GM12878 (cell line): ENCODE results near the gene GABBR1. TPM values are rescaled to one million over a fixed set of nuclear protein-coding genes. Genes with fewer than 3 reads are reported as not detected.

ENCODE experiments used
- ATAC-seq: fragments of 200-7000 bp; cut with Tn5 transposase; 3 replicates; pipeline ENCODE4 v1.9.1; 2020; ENCODE audit warnings: mild to moderate bottlenecking, moderate library complexity
- BruUV-seq: library from RNA; stranded (reverse); fragments of 400-500 nt; replicated peaks from 2 replicates; lab custom pipeline; 2021; lab: Mats Ljungman, UMichigan
- CTCF ChIA-PET: fragments of 300-600 bp; sonication (Branson Sonifier 250); formaldehyde crosslinking; extraction: SDS; loops from one replicate; lab custom pipeline; 2021; ENCODE audit warnings: inconsistent platforms; lab: Yijun Ruan, JAX
- POLR2A ChIA-PET: fragments of 350-600 bp; formaldehyde crosslinking; extraction: SDS; loops from one replicate; lab custom pipeline; 2021; ENCODE audit warnings: inconsistent platforms; lab: Charles Lee
- RAD21 ChIA-PET: fragments of 300-600 bp; sonication (Branson Sonifier 250); formaldehyde crosslinking; loops from one replicate; lab custom pipeline; 2023; ENCODE audit warnings: antibody characterized with exemption; ENCODE audit not compliant: unreplicated experiment; lab: Charles Lee
- SMC1A ChIA-PET: fragments of 300-600 bp; sonication (Branson Sonifier 250); formaldehyde crosslinking; loops from one replicate; lab custom pipeline; 2023; ENCODE audit not compliant: unreplicated experiment, uncharacterized antibody; lab: Charles Lee
- DNase-seq: peaks from one replicate; pipeline ENCODE4 v3.0.0-alpha.2; 2011; ENCODE audit warnings: low read depth, low spot score
- FAIRE-seq: peaks from 3 replicates; lab custom pipeline; 2011; peaks lifted over from hg19 to GRCh38; lab: Jason Lieb, UNC
- H2AFZ ChIP-seq: 2 replicates; pipeline ENCODE4 v1.6.0; 2011; ENCODE audit warnings: low read depth, low read length, control low read depth; ENCODE audit not compliant: control insufficient read depth
- H3K27ac ChIP-seq: 2 replicates; pipeline ENCODE4 v1.5.1; 2011; ENCODE audit warnings: control low read depth; ENCODE audit not compliant: control insufficient read depth, insufficient read depth
- H3K27me3 ChIP-seq, 2 experiments: replicated peaks in 1 of 2; 2 replicates each; pipeline versions ENCODE4 v1.6.0 to v1.6.1; 2011; ENCODE audit warnings: low read length in 1 of 2; ENCODE audit not compliant: control insufficient read depth in 2 of 2, insufficient read depth in 2 of 2
- H3K36me3 ChIP-seq, 2 experiments: 2 replicates each; pipeline ENCODE4 v1.5.1; 2011; ENCODE audit warnings: low read length in 1 of 2; ENCODE audit not compliant: control insufficient read depth in 2 of 2, insufficient read depth in 2 of 2
- H3K4me1 ChIP-seq: 2 replicates; pipeline ENCODE4 v1.6.1; 2011; ENCODE audit warnings: mild to moderate bottlenecking, low read length, moderate library complexity, mixed read lengths; ENCODE audit not compliant: control insufficient read depth, insufficient read depth
- H3K4me2 ChIP-seq: 2 replicates; pipeline ENCODE4 v1.6.0; 2011; ENCODE audit warnings: control low read depth; ENCODE audit not compliant: control insufficient read depth, insufficient read depth
- H3K4me3 ChIP-seq: fragments of 200-600 bp; sonication (generic); 2 replicates; pipeline ENCODE4 v1.5.1; 2016
- H3K79me2 ChIP-seq: 2 replicates; pipeline ENCODE4 v1.6.0; 2011; ENCODE audit warnings: low read length; ENCODE audit not compliant: control insufficient read depth, insufficient read depth
- H3K9ac ChIP-seq: 2 replicates; pipeline ENCODE4 v1.8.0; 2011; ENCODE audit warnings: low read length, control low read depth, mixed read lengths; ENCODE audit not compliant: control insufficient read depth, insufficient read depth
- H3K9me3 ChIP-seq: replicated peaks from 3 replicates; pipeline ENCODE4 v1.5.1; 2011; ENCODE audit warnings: mild to moderate bottlenecking, low read length; ENCODE audit not compliant: control insufficient read depth, insufficient read depth
- H4K20me1 ChIP-seq: 2 replicates; pipeline ENCODE4 v1.6.0; 2011; ENCODE audit not compliant: control insufficient read depth, insufficient read depth
- CHD2 ChIP-seq: IDR thresholded peaks from 2 replicates; pipeline ENCODE4 v1.6.1; 2011; ENCODE audit warnings: low read depth, low read length, improper control_type of control experiment, borderline replicate concordance
- CREM ChIP-seq: IDR thresholded peaks from 2 replicates; pipeline ENCODE4 v1.6.1; 2014; ENCODE audit warnings: antibody characterized with exemption, low read depth
- EED ChIP-seq: sonication (generic); IDR thresholded peaks from 2 replicates; pipeline ENCODE4 v1.6.1; 2016; ENCODE audit warnings: antibody characterized with exemption, low read depth
- FOXM1 ChIP-seq: IDR thresholded peaks from 2 replicates; pipeline ENCODE4 v1.6.1; 2012; ENCODE audit warnings: low read depth, mild to moderate bottlenecking, inconsistent platforms, low read length, moderate library complexity
- HDGF ChIP-seq: fragments of 450-650 bp; IDR thresholded peaks from 2 replicates; pipeline ENCODE4 v1.6.1; 2016; ENCODE audit warnings: antibody characterized with exemption
- IKZF2 ChIP-seq, 2 experiments: fragments of 450-650 bp; IDR thresholded peaks; 2 replicates each; pipeline ENCODE4 v1.6.1; 2017; ENCODE audit warnings: mild to moderate bottlenecking in 2 of 2, moderate library complexity in 2 of 2
- NFXL1 ChIP-seq: fragments of 450-650 bp; IDR thresholded peaks from 2 replicates; pipeline ENCODE4 v1.6.1; 2017; ENCODE audit warnings: antibody characterized with exemption, mild to moderate bottlenecking, borderline replicate concordance
- POLR2A ChIP-seq: IDR thresholded peaks from 2 replicates; pipeline ENCODE4 v1.6.1; 2011; ENCODE audit warnings: low read depth, mild to moderate bottlenecking, low read length
- SMAD5 ChIP-seq: IDR thresholded peaks from 2 replicates; pipeline ENCODE4 v1.6.1; 2016; ENCODE audit warnings: antibody characterized with exemption, low read depth
- STAT1 ChIP-seq: fragments of 450-650 bp; conservative IDR thresholded peaks from 2 replicates; pipeline ENCODE4 v1.6.1; 2014; ENCODE audit warnings: antibody characterized with exemption, mild to moderate bottlenecking
- WGBS: methylation state at CpG from one replicate; pipeline ENCODE4 v1.1.6; 2016; ENCODE audit warnings: low lambda C conversion rate; ENCODE audit not compliant: insufficient replicate concordance, insufficient coverage; ENCODE audit errors: missing lambda C conversion rate; 5-methylcytosine and 5-hydroxymethylcytosine counted together
- in situ Hi-C: fragments of 300-500 bp; cut with MboI; formaldehyde crosslinking; loops from 9 replicates; pipeline ENCODE4 v1.14.3; 2018; ENCODE audit warnings: mixed read lengths
- intact Hi-C: fragments of 100-400 bp; cut with micrococcal nuclease; formaldehyde crosslinking; loops from one replicate; pipeline ENCODE4 v1.14.2; 2022; ENCODE audit not compliant: unreplicated experiment
- polyA plus RNA-seq, 11 experiments: library from polyadenylated mRNA; depleted of rRNA in 4 of 11; unstranded in 6 of 11; stranded (reverse) in 5 of 11; fragments of >200 nt; fragmentation: Nextera tagmentation in 4 of 11; fragmentation: Illumina TruSeq in 1 of 11; extraction: Ambion mirVana in 4 of 11; extraction: Trizol in 1 of 11; gene quantifications; 1 replicate in 1 of 11; 2 replicates in 10 of 11; pipeline versions ENCODE4 v1.2.1 to v1.2.3, GENCODE V29; 2011 to 2016; ENCODE audit warnings: inconsistent platforms in 2 of 11, missing spikeins in 2 of 11, low read depth in 1 of 11
- total RNA-seq, 4 experiments: library from RNA; depleted of rRNA in 3 of 4; stranded (reverse); fragments of >200 nt in 3 of 4; fragmentation: Illumina TruSeq in 1 of 4; extraction: Trizol in 1 of 4; gene quantifications; 2 replicates each; pipeline versions ENCODE4 v1.2.1 to v1.2.3, GENCODE V29; 2013 to 2021
- TF ChIP-seq, protein P1 (sequence below): fragments of 450-650 bp; IDR thresholded peaks from 2 replicates; pipeline ENCODE4 v1.6.1; 2017; ENCODE audit warnings: mild to moderate bottlenecking, moderate library complexity
- TF ChIP-seq, protein P2 (sequence below): fragments of 450-650 bp; IDR thresholded peaks from 2 replicates; pipeline ENCODE4 v1.6.1; 2017; ENCODE audit warnings: borderline replicate concordance
- TF ChIP-seq, protein P3 (sequence below): IDR thresholded peaks from 2 replicates; pipeline ENCODE4 v1.6.1; 2011; ENCODE audit warnings: borderline replicate concordance, low read depth, mild to moderate bottlenecking, moderate library complexity, mixed read lengths, low read length; ENCODE audit not compliant: insufficient read depth; ENCODE audit errors: extremely low read length
- TF ChIP-seq, protein P4 (sequence below): fragments of 450-650 bp; IDR thresholded peaks from 2 replicates; pipeline ENCODE4 v1.6.1; 2018; ENCODE audit warnings: mild to moderate bottlenecking, low read depth, moderate library complexity; ENCODE audit not compliant: partially characterized antibody

Gene GABBR1
- total and polyA plus RNA-seq, 10 of the 15 experiments (the other 5 are each of a cell fraction or from before 2014, with no cell fraction given), result 0.11 to 5.2 (median 1.0) TPM

DNA sequence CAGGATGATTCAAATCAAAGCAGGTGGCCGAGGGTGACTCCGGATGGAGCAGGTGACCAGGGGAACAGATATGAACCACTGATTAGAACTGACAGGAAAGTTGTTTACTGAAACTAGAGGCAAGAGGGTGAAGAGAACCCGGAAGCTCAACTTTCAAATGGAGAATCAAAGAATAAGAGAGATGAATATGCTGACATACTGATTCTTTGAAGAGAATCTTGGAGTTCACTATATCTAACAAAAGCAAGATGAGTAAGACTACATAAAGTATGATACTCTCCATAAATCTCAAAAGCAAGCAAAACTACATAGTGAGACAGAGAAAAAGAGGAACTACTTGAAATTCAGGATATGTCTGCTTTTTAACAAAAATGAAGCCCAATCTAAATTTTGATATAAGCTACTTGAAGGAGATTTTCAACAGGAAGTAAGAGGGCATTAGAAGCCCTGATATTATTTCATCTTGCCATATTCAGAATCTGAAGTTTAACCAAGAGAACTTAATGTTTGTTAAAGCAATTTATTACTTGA is 69.5 kb downstream of the GABBR1 start:
- ATAC-seq, result no peak
- Histone ChIP-seq H3K27me3 (no peaks in the 10 kb centered on the region; a peak in 1 of 4 replicates), H3K4me1 (0 out of 2 replicates have a peak, but pooled peaks cover 2% of the 10 kb centered on the region), H3K9me3 (no peaks in the 10 kb centered on the region), H2AFZ (peak overlapping the region; percentile 16), H4K20me1 (no peaks in the 10 kb centered on the region), H3K27ac (no peak overlapping the region), H3K4me2 (no peak overlapping the region), H3K4me3 (no peak overlapping the region), H3K9ac (no peak overlapping the region), H3K79me2 (no peaks in the 10 kb centered on the region), H3K36me3 (no peaks in the 10 kb centered on the region)
- ChIA-PET CTCF (interaction anchor here (0.7 kb wide), 1 partner anchor 12 kb away, joined by 3 read pairs; no protein-coding TSS in a partner anchor), POLR2A (no interaction called here), RAD21 (no interaction called here), SMC1A (interaction anchor here (1.5 kb wide), 1 partner anchor 13 kb away, joined by 4 read pairs; a partner anchor contains a TSS)
- TF ChIP-seq, protein P1, sequence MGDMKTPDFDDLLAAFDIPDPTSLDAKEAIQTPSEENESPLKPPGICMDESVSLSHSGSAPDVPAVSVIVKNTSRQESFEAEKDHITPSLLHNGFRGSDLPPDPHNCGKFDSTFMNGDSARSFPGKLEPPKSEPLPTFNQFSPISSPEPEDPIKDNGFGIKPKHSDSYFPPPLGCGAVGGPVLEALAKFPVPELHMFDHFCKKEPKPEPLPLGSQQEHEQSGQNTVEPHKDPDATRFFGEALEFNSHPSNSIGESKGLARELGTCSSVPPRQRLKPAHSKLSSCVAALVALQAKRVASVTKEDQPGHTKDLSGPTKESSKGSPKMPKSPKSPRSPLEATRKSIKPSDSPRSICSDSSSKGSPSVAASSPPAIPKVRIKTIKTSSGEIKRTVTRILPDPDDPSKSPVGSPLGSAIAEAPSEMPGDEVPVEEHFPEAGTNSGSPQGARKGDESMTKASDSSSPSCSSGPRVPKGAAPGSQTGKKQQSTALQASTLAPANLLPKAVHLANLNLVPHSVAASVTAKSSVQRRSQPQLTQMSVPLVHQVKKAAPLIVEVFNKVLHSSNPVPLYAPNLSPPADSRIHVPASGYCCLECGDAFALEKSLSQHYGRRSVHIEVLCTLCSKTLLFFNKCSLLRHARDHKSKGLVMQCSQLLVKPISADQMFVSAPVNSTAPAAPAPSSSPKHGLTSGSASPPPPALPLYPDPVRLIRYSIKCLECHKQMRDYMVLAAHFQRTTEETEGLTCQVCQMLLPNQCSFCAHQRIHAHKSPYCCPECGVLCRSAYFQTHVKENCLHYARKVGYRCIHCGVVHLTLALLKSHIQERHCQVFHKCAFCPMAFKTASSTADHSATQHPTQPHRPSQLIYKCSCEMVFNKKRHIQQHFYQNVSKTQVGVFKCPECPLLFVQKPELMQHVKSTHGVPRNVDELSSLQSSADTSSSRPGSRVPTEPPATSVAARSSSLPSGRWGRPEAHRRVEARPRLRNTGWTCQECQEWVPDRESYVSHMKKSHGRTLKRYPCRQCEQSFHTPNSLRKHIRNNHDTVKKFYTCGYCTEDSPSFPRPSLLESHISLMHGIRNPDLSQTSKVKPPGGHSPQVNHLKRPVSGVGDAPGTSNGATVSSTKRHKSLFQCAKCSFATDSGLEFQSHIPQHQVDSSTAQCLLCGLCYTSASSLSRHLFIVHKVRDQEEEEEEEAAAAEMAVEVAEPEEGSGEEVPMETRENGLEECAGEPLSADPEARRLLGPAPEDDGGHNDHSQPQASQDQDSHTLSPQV, result no peak
- TF ChIP-seq IKZF2 (IDR thresholded peaks at IDR 0.05) (no peak), FOXM1 (no peak), STAT1 (no peak), NFXL1 (no peak), EED (no peak), POLR2A (no peak), CREM (no peak), CHD2 (no peak), SMAD5 (no peak), HDGF (no peak)
- TF ChIP-seq, protein P2, sequence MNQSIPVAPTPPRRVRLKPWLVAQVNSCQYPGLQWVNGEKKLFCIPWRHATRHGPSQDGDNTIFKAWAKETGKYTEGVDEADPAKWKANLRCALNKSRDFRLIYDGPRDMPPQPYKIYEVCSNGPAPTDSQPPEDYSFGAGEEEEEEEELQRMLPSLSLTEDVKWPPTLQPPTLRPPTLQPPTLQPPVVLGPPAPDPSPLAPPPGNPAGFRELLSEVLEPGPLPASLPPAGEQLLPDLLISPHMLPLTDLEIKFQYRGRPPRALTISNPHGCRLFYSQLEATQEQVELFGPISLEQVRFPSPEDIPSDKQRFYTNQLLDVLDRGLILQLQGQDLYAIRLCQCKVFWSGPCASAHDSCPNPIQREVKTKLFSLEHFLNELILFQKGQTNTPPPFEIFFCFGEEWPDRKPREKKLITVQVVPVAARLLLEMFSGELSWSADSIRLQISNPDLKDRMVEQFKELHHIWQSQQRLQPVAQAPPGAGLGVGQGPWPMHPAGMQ, result no peak
- TF ChIP-seq, protein P3, sequence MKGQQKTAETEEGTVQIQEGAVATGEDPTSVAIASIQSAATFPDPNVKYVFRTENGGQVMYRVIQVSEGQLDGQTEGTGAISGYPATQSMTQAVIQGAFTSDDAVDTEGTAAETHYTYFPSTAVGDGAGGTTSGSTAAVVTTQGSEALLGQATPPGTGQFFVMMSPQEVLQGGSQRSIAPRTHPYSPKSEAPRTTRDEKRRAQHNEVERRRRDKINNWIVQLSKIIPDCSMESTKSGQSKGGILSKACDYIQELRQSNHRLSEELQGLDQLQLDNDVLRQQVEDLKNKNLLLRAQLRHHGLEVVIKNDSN, result no peak
- TF ChIP-seq, protein P4, sequence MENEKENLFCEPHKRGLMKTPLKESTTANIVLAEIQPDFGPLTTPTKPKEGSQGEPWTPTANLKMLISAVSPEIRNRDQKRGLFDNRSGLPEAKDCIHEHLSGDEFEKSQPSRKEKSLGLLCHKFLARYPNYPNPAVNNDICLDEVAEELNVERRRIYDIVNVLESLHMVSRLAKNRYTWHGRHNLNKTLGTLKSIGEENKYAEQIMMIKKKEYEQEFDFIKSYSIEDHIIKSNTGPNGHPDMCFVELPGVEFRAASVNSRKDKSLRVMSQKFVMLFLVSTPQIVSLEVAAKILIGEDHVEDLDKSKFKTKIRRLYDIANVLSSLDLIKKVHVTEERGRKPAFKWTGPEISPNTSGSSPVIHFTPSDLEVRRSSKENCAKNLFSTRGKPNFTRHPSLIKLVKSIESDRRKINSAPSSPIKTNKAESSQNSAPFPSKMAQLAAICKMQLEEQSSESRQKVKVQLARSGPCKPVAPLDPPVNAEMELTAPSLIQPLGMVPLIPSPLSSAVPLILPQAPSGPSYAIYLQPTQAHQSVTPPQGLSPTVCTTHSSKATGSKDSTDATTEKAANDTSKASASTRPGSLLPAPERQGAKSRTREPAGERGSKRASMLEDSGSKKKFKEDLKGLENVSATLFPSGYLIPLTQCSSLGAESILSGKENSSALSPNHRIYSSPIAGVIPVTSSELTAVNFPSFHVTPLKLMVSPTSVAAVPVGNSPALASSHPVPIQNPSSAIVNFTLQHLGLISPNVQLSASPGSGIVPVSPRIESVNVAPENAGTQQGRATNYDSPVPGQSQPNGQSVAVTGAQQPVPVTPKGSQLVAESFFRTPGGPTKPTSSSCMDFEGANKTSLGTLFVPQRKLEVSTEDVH, result no peak
- intact Hi-C loops, result no loop called here
- WGBS, result 11% methylated on average over 3 of the region's 3 CpGs
- in situ Hi-C loops, result no loop called here
- DNase-seq, result no peak
- BruUV-seq, result no TSS peak
- FAIRE-seq, result no peak
